IPS-15b (cell line): Measurements from ENCODE around the gene ELMO3.

Source experiments
- H3K27me3 ChIP-seq: one replicate; pipeline ENCODE4 v1.6.1; 2013; ENCODE audit warnings: low read length; ENCODE audit not compliant: control insufficient read depth, insufficient read depth
- H3K36me3 ChIP-seq: one replicate; pipeline ENCODE4 v1.6.1; 2013; ENCODE audit warnings: low read length; ENCODE audit not compliant: control insufficient read depth, insufficient read depth
- H3K4me1 ChIP-seq: one replicate; pipeline ENCODE4 v1.6.1; 2013; ENCODE audit warnings: mild to moderate bottlenecking, low read length; ENCODE audit not compliant: control insufficient read depth, insufficient read depth
- H3K4me3 ChIP-seq: one replicate; pipeline ENCODE4 v1.5.1; 2013; ENCODE audit warnings: low read depth, low read length
- H3K9ac ChIP-seq: one replicate; pipeline ENCODE4 v1.6.1; 2013; ENCODE audit warnings: low read depth, mild to moderate bottlenecking, low read length
- H3K9me3 ChIP-seq: one replicate; pipeline ENCODE4 v1.6.1; 2013; ENCODE audit warnings: mild to moderate bottlenecking, low read length; ENCODE audit not compliant: control insufficient read depth, insufficient read depth

The ELMO3 gene

GRCh38 chr16:67176662-67177061, 22.3 kb upstream of the ELMO3 start:
- Histone ChIP-seq H3K9ac (no peak overlapping the region), H3K27me3 (peaks cover 67% of the 10 kb centered on the region)

DNA sequence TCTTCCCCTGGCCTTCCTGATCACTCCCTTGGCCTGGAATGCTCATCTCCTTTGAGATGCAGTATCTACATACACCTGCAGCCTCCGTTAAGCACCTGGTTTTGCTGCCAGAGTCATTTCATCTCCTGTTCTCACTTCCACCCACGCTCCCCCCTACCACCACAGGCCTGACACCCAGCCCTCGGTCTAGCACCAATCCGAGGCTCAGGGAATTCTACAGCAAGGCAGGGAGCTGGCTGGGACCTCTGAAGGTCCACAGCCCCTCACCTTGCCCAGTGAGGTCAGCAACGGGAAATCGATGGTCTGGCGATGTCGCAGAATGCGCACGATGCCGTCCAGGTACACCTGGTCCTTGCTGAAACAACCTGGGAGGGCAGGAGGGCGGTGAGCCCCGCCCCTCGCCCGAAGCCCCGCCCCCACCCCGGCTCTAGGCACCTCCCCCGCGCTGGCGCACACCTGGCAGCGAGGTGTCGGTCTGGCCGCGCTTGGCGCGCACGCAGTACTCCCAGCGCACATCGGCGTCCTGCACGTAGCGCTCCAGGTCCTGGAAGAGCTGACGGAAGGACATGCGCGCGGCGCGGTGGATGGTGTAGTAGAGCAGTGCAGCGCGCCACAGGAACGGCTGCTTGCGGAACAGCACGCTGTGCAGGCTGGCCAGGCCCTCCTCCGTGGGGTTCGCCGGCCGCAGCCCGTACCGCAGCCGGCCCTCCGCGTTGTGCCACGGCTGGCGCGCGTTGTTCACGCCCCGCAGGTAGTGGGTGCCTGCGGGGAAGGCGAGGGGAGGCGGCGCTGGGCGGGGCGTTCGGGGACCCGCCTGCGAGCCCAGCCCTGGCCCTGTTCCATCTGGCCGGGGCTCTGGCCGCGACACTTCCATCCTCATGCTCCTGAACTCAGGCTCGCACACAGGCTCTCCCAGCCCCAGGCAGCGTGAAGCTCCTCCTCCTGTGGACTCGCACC, 20.9 kb upstream of the ELMO3 start:
- peaks cover 53% of the 10 kb centered on the region for H3K27me3 ChIP-seq
- H3K4me3 ChIP-seq = peak overlapping the region; percentile 63
- H3K4me1 ChIP-seq = peaks cover 7% of the 10 kb centered on the region
- H3K9me3 ChIP-seq = no peaks in the 10 kb centered on the region
- peak overlapping the region; percentile 12 for H3K9ac ChIP-seq
- H3K36me3 ChIP-seq = no peaks in the 10 kb centered on the region

More at GRCh38 chr16:67176662-67177061, 22.3 kb upstream of the ELMO3 start:
- Histone ChIP-seq H3K36me3 (no peaks in the 10 kb centered on the region), H3K4me1 (peaks cover 7% of the 10 kb centered on the region), H3K4me3 (no peak overlapping the region), H3K9me3 (no peaks in the 10 kb centered on the region)

DNA sequence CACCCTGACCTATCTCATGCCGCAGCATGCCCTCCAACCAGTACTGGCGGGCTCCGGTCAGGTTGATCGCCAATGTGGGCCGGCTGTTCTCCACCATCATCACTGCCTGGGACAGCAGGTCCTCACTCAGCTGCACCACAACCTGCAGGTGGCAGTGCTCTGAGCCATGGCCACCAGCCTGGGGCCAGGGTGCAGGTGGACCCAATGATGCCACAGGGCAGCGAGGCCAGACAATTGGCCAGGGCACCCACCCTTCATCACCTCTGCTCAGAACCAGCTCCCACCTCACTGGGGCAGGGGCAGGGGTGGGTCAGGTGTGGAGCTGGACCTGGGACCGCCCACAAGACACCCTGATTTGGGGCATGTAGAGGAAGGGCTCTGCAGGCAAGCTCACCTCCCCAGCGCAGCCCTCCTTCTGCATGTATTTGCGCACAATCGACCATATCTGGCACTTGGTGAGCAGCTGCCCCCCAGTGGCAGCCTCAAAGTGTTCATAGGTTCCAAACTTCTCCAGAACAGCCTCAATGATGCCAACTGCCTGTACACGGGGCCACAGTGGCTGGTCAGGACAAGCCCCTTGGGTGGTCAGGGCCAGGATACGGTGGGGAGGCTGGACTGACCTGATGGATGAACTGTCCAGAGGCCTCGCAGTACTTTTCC, 19.4 kb upstream of the ELMO3 start:
- Histone ChIP-seq H3K36me3 (no peaks in the 10 kb centered on the region), H3K4me3 (no peak overlapping the region), H3K9me3 (no peaks in the 10 kb centered on the region), H3K27me3 (peaks cover 40% of the 10 kb centered on the region), H3K9ac (no peak overlapping the region), H3K4me1 (peaks cover 4% of the 10 kb centered on the region)

DNA sequence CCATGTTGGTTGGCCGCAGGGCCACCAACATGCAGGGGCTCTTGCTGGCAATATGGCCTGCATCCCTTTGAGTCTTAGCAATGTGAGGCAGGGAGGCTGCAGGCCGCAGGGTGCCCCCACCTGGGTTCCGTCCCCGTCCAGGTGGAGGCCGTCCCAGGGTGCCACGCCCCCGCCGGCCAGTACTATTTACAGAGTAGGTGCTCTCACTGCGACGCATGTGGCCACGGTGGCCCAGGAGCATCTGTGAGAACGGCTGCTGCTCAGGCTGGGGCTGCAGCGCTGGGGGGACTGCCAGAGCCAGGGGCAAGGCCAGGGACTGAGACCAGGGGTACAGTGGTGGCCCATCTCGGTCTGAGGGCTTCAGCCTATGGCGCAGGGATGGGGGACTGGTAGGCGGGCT, 18.8 kb upstream of the ELMO3 start:
- Histone ChIP-seq H3K4me3 (no peak overlapping the region), H3K4me1 (peaks cover 4% of the 10 kb centered on the region), H3K9me3 (no peaks in the 10 kb centered on the region), H3K36me3 (no peaks in the 10 kb centered on the region), H3K9ac (no peak overlapping the region), H3K27me3 (peaks cover 40% of the 10 kb centered on the region)

DNA sequence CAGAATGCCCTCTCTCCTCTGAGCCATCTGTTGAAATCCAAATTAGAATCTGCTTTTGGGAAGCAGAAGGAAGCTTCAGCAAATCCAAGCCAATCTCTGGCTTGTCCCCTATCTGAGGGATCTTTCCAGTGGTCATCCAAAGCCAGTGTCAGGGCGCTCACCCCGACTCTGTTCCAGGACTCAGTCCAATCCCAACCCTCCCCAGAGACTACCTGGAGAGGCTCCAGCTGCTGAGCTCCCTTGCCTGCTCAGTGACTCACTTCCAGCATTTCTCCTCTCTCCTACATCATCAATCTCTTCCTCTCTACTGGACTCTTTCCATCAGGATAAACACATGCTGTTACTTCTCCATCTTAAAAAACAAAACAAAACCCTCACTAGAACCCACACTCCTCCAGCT, 17.6 kb upstream of the ELMO3 start:
- H3K9ac ChIP-seq = no peak overlapping the region
- H3K27me3 ChIP-seq = peaks cover 39% of the 10 kb centered on the region
- H3K4me3 ChIP-seq = no peak overlapping the region
- H3K9me3 ChIP-seq = no peaks in the 10 kb centered on the region
- H3K36me3 ChIP-seq = no peaks in the 10 kb centered on the region
- peaks cover 4% of the 10 kb centered on the region for H3K4me1 ChIP-seq

GRCh38 chr16:67182288-67182687, 16.6 kb upstream of the ELMO3 start:
- no peaks in the 10 kb centered on the region for H3K9me3 ChIP-seq
- H3K4me1 ChIP-seq = peaks cover 4% of the 10 kb centered on the region
- H3K4me3 ChIP-seq = no peak overlapping the region
- H3K36me3 ChIP-seq = no peaks in the 10 kb centered on the region
- H3K9ac ChIP-seq = no peak overlapping the region
- peaks cover 35% of the 10 kb centered on the region for H3K27me3 ChIP-seq

GRCh38 chr16:67183284-67183626, 15.7 kb upstream of the ELMO3 start:
- H3K4me1 ChIP-seq = no peaks in the 10 kb centered on the region
- peaks cover 29% of the 10 kb centered on the region for H3K27me3 ChIP-seq
- H3K9ac ChIP-seq = no peak overlapping the region

GRCh38 chr16:67183627-67184452, 15.1 kb upstream of the ELMO3 start, which contains the start of gene MATCAP1:
Gene MATCAP1, minus strand, starts transcription at chr16:67183963. Its CDS starts 3,353 bp downstream, at chr16:67180610.
- Histone ChIP-seq H3K4me1 (no peaks in the 10 kb centered on the region), H3K9me3 (no peaks in the 10 kb centered on the region), H3K9ac (peak within 1 kb of the TSS; percentile 85), H3K36me3 (no peaks in the 10 kb centered on the region), H3K27me3 (peaks cover 27% of the 10 kb centered on the region), H3K4me3 (peak within 1 kb of the TSS; percentile 85)

More at GRCh38 chr16:67183284-67183626, 15.7 kb upstream of the ELMO3 start:
- Histone ChIP-seq H3K9me3 (no peaks in the 10 kb centered on the region), H3K4me3 (peak overlapping the region; percentile 85), H3K36me3 (no peaks in the 10 kb centered on the region)

- H3K4me3 ChIP-seq = peak overlapping the region; percentile 85
- H3K36me3 ChIP-seq = no peaks in the 10 kb centered on the region
- H3K4me1 ChIP-seq = no peaks in the 10 kb centered on the region
- no peak overlapping the region for H3K9ac ChIP-seq
- H3K27me3 ChIP-seq = peaks cover 24% of the 10 kb centered on the region
- no peaks in the 10 kb centered on the region for H3K9me3 ChIP-seq
Observed at GRCh38 chr16:67184453-67184994, 14.4 kb upstream of the ELMO3 start.

GRCh38 chr16:67184995-67185650, 13.8 kb upstream of the ELMO3 start:
- Histone ChIP-seq H3K4me1 (no peaks in the 10 kb centered on the region), H3K9me3 (no peaks in the 10 kb centered on the region), H3K27me3 (peaks cover 24% of the 10 kb centered on the region), H3K4me3 (peak overlapping the region; percentile 85), H3K36me3 (no peaks in the 10 kb centered on the region), H3K9ac (no peak overlapping the region)
